Mammary epithelial cell (primary cell): ENCODE data around the gene TXNDC12.

Source experiments
- CTCF ChIP-seq, 2 donors: IDR thresholded peaks in 1 of 2; conservative IDR thresholded peaks in 1 of 2; 2 replicates each; pipeline ENCODE4 v1.5.1; 2011 to 2012; ENCODE audit warnings: inconsistent platforms in 2 of 2, low read length in 2 of 2, mild to moderate bottlenecking in 2 of 2, control low read depth in 1 of 2, low read depth in 1 of 2; ENCODE audit not compliant: insufficient read depth in 1 of 2; ENCODE audit errors: extremely low read depth in 1 of 2
- EZH2 ChIP-seq: IDR thresholded peaks from 2 replicates; pipeline ENCODE4 v1.6.1; 2012; ENCODE audit warnings: low read length, inconsistent platforms, borderline replicate concordance

GRCh38 chr1:52070704-52071103 is 15.7 kb upstream of the TXNDC12 start:
- TF ChIP-seq CTCF (conservative IDR thresholded peaks at IDR 0.05 in 1 of 2, IDR thresholded peaks at IDR 0.05 in 1 of 2; ENCODE audit: extremely low read depth in 1 of 2, insufficient read depth in 1 of 2, low read depth in 1 of 2, low read length in 2 of 2) = no peak
- TF ChIP-seq EZH2 = no peak
